ENCODE measurements around the gene PRKD1. TPM values are rescaled to one million over a fixed set of nuclear protein-coding genes. Genes with fewer than 3 reads are reported as not detected.
A peak's percentile ranks its signal among the peaks of the same experiment; 100 is the strongest.

PRKD1 gene
- total and polyA plus RNA-seq, 2 experiments from 2014 or later = 7.5 to 16.5 TPM

GRCh38 chr14:29756019-29756385, 171.6 kb downstream of the PRKD1 start:
- no peaks in the 10 kb centered on the region for H3K27me3 ChIP-seq
- H3K4me1 ChIP-seq (ENCODE audit: insufficient read depth) = no peaks in the 10 kb centered on the region
- no peaks in the 10 kb centered on the region for H3K9me3 ChIP-seq (ENCODE audit: low read depth)
- peaks cover 4% of the 10 kb centered on the region for H3K79me2 ChIP-seq
- no peak overlapping the region for H3K27ac ChIP-seq
- H3K4me3 ChIP-seq = no peak overlapping the region
- no peaks in the 10 kb centered on the region for H4K20me1 ChIP-seq (ENCODE audit: insufficient read depth, poor library complexity, severe bottlenecking)
- no peaks in the 10 kb centered on the region for H3K36me3 ChIP-seq (replicated peaks; ENCODE audit: insufficient read depth, low read depth)
- no peak overlapping the region for H2AFZ ChIP-seq
- TF ChIP-seq EZH2phosphoT487 (IDR thresholded peaks at IDR 0.05; ENCODE audit: low read depth, severe bottlenecking, unreplicated experiment) = no peak
- no peak for TF ChIP-seq EZH2 (IDR thresholded peaks at IDR 0.05; ENCODE audit: borderline replicate concordance)
- no peak for TF ChIP-seq CTCF (IDR thresholded peaks at IDR 0.05; ENCODE audit: poor library complexity)
- WGBS (ENCODE audit: low lambda C conversion rate, missing lambda C conversion rate) = 100% methylated on average over 1 of the region's 1 CpG
- no peaks in the 10 kb centered on the region for H3K9me2 ChIP-seq (replicated peaks; ENCODE audit: insufficient read depth)
- H3K4me2 ChIP-seq = peak overlapping the region; percentile 26
- no peak for DNase-seq (ENCODE audit: low spot score)

- no peak for DNase-seq (ENCODE audit: low spot score)
- Histone ChIP-seq H3K4me1 (ENCODE audit: insufficient read depth) (no peaks in the 10 kb centered on the region), H3K79me2 (peaks cover 4% of the 10 kb centered on the region), H2AFZ (no peak overlapping the region), H4K20me1 (ENCODE audit: insufficient read depth, poor library complexity, severe bottlenecking) (no peaks in the 10 kb centered on the region), H3K4me2 (peak overlapping the region; percentile 26), H3K4me3 (no peak overlapping the region), H3K27ac (no peak overlapping the region), H3K27me3 (no peaks in the 10 kb centered on the region), H3K9me3 (ENCODE audit: low read depth) (no peaks in the 10 kb centered on the region), H3K9me2 (replicated peaks; ENCODE audit: insufficient read depth) (no peaks in the 10 kb centered on the region), H3K36me3 (replicated peaks; ENCODE audit: insufficient read depth, low read depth) (no peaks in the 10 kb centered on the region)
- WGBS (ENCODE audit: low lambda C conversion rate, missing lambda C conversion rate) = 43% methylated on average over 4 of the region's 4 CpGs
- TF ChIP-seq EZH2phosphoT487 (IDR thresholded peaks at IDR 0.05; ENCODE audit: low read depth, severe bottlenecking, unreplicated experiment) (no peak), EZH2 (IDR thresholded peaks at IDR 0.05; ENCODE audit: borderline replicate concordance) (no peak), CTCF (IDR thresholded peaks at IDR 0.05; ENCODE audit: poor library complexity) (no peak)
Measured at GRCh38 chr14:29755311-29756018, 172.2 kb downstream of the PRKD1 start.

DNA sequence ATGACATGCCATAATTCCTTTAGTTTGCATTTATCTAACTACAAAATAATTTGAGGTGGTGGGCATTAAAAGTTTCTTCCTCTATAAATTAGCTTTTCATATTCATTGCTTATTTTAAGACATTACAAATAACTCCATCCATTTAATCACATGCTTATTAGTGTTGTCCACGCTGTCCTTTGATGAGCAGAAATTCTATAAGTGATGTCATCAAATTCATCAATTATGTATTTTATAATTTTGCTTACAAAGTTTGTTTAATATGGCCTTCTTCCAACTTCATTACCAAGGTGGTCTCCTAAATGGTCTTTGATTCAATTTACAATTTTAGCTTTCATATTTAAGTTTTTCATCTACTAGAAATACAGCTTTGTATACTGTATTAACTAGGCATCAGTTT, 173.5 kb downstream of the PRKD1 start:
- Histone ChIP-seq H3K36me3 (replicated peaks; ENCODE audit: insufficient read depth, low read depth) (no peaks in the 10 kb centered on the region), H2AFZ (no peak overlapping the region), H4K20me1 (ENCODE audit: insufficient read depth, poor library complexity, severe bottlenecking) (no peaks in the 10 kb centered on the region), H3K9me2 (replicated peaks; ENCODE audit: insufficient read depth) (no peaks in the 10 kb centered on the region), H3K4me1 (ENCODE audit: insufficient read depth) (no peaks in the 10 kb centered on the region), H3K4me2 (no peak overlapping the region), H3K9me3 (ENCODE audit: low read depth) (no peaks in the 10 kb centered on the region), H3K79me2 (peaks cover 4% of the 10 kb centered on the region), H3K27me3 (no peaks in the 10 kb centered on the region), H3K27ac (no peak overlapping the region), H3K4me3 (no peak overlapping the region)
- 56% methylated on average over 1 of the region's 1 CpG for WGBS (ENCODE audit: low lambda C conversion rate, missing lambda C conversion rate)
- TF ChIP-seq CTCF (IDR thresholded peaks at IDR 0.05; ENCODE audit: poor library complexity) (no peak), EZH2phosphoT487 (IDR thresholded peaks at IDR 0.05; ENCODE audit: low read depth, severe bottlenecking, unreplicated experiment) (no peak), EZH2 (IDR thresholded peaks at IDR 0.05; ENCODE audit: borderline replicate concordance) (no peak)
- DNase-seq (ENCODE audit: low spot score) = no peak

All from hepatocyte (in vitro differentiated cells).